ENCODE results near the gene AASDH.

DNA sequence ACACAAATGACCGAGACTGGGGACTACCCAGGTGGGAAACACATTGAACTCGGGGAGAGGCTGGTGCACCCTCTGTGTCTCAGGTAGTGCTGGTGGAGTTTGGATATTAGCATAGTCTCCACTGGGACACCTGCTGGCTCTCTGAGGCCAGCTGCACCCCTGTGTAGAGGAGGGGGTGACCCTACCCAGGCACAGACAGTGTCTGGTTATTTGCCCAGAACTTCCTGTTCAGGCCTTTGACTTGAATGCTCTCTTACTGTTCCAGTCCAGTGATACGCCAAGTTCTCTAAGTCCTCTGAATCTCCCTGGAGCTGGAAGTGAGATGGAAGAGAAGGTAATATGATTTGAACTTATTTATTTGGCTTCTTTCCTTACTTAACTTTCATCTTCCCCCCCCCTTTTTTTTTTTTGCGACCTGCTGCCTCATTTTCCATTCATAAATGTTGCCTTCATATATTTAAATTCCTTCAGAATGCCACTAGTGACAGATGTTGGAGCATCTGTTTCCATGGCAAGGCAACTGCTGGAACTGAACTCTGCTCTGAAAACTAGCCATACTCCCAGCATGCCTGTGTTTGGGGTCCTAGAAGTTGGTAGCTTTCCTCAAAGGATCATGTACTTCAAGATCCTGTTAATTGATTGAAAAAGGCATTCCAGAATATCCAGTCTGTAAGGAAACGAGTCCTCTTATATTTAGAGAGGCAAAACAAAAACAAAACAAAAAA is 76.7 kb downstream of the AASDH start:
- no peak for TF ChIP-seq EZH2phosphoT487 (IDR thresholded peaks at IDR 0.05; ENCODE audit: borderline replicate concordance, low read depth, low read length)
- no peak for TF ChIP-seq CTCF (conservative IDR thresholded peaks at IDR 0.05; ENCODE audit: low read length)

All from OCI-LY7 (cell line).